Muscle layer of duodenum (tissue), 2 donors: Measurements from ENCODE around the gene CUEDC1.

ENCODE experiments used
- H3K27ac ChIP-seq: one replicate; pipeline ENCODE4 v1.7.0; 2013; ENCODE audit warnings: mild to moderate bottlenecking, low read length
- H3K27me3 ChIP-seq: one replicate; pipeline ENCODE4 v1.7.0; 2013; ENCODE audit warnings: low read depth, mild to moderate bottlenecking, control low read depth, low read length
- H3K36me3 ChIP-seq, 2 donors: one replicate each; pipeline ENCODE4 v1.7.0; 2013; ENCODE audit warnings: low read length in 2 of 2, control low read depth in 1 of 2, mild to moderate bottlenecking in 1 of 2; ENCODE audit not compliant: insufficient read depth in 2 of 2, control insufficient read depth in 1 of 2
- H3K4me1 ChIP-seq, 2 donors: one replicate each; pipeline ENCODE4 v1.7.0; 2013; ENCODE audit warnings: low read length in 2 of 2, mild to moderate bottlenecking in 2 of 2, control low read depth in 1 of 2, moderate library complexity in 1 of 2; ENCODE audit not compliant: insufficient read depth in 2 of 2, control insufficient read depth in 1 of 2
- H3K4me3 ChIP-seq, 2 donors: one replicate each; pipeline ENCODE4 v1.7.0; 2013; ENCODE audit warnings: low read length in 2 of 2, low read depth in 1 of 2, mild to moderate bottlenecking in 1 of 2
- H3K9me3 ChIP-seq, 2 donors: one replicate each; pipeline ENCODE4 v1.7.0; 2013; ENCODE audit warnings: low read length in 2 of 2, control low read depth in 1 of 2, mild to moderate bottlenecking in 1 of 2; ENCODE audit not compliant: control insufficient read depth in 1 of 2
- donor health status: healthy.

The CUEDC1 gene

GRCh38 chr17:57887161-57887560 lies 68.1 kb downstream of the CUEDC1 start:
- Histone ChIP-seq H3K27me3 (no peaks in the 10 kb centered on the region), H3K9me3 (no peaks in the 10 kb centered on the region), H3K27ac (no peak overlapping the region), H3K36me3 (peaks cover 6 to 21% of the 10 kb centered on the region in 2 donors), H3K4me1 (peaks cover 16 to 34% of the 10 kb centered on the region in 2 donors), H3K4me3 (no peak overlapping the region)

DNA sequence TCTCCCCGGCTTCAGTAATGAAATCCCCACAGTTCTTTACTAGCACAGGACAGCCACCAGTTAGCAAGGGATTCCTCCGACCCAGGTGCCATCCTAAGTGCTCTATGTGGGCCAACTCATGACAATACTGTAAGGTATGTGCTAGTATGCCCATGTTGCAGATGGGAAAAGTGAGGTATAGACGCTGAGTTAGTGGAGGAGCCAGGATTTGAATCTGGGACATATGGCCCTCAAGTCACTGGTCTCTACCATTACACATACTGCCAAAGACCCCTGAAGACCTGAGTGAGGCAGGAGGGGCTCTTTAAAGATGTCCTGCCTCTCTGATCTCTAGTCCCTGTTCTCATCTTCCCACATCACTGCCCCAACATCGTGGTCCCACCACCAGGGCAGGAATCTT lies 69.2 kb downstream of the CUEDC1 start:
- peaks cover 6 to 21% of the 10 kb centered on the region in 2 donors for H3K36me3 ChIP-seq
- H3K9me3 ChIP-seq = no peaks in the 10 kb centered on the region
- H3K4me1 ChIP-seq = peaks cover 18 to 35% of the 10 kb centered on the region in 2 donors
- H3K27ac ChIP-seq = no peak overlapping the region
- H3K4me3 ChIP-seq = no peak overlapping the region
- H3K27me3 ChIP-seq = no peaks in the 10 kb centered on the region

- Histone ChIP-seq H3K4me1 (peaks cover 19 to 36% of the 10 kb centered on the region in 2 donors), H3K4me3 (no peak overlapping the region), H3K36me3 (peaks cover 6 to 21% of the 10 kb centered on the region in 2 donors), H3K27ac (no peak overlapping the region), H3K27me3 (no peaks in the 10 kb centered on the region), H3K9me3 (no peaks in the 10 kb centered on the region)
Observed at GRCh38 chr17:57885148-57885915, 69.9 kb downstream of the CUEDC1 start.

DNA sequence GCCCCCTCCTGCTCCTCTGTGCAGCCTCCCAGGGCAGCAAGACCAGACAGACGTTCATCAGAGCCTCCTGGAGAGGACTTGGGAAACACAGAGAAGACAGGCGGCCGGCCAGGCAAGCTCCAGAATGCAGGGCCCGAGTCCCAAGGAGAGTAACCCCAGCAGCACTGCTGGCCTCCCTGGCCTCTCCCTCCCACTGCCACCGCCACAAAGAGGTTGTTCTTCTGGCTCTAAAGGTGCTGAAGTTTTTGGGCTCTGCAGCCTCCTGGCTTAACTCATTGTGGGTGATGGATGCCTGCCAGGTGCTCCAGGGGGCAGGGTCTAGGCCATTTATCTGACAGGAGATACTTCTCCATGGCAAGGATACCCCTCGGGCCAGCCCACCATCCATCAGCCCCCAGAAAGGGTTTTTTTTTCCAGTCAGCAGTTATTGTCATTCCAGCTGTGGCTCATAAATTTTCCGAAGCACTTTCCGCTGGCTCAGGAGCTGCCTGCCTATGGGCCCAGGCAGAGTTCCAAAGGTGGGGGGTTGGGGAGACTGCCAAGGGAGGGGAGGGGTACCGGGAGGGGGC lies 73.3 kb downstream of the CUEDC1 start:
- H3K4me3 ChIP-seq = no peak overlapping the region
- H3K9me3 ChIP-seq = no peaks in the 10 kb centered on the region
- peaks cover 14 to 45% of the 10 kb centered on the region in 2 donors for H3K4me1 ChIP-seq
- peaks cover 16 to 34% of the 10 kb centered on the region in 2 donors for H3K36me3 ChIP-seq
- peak overlapping the region; percentile 33 for H3K27ac ChIP-seq
- no peaks in the 10 kb centered on the region for H3K27me3 ChIP-seq

DNA sequence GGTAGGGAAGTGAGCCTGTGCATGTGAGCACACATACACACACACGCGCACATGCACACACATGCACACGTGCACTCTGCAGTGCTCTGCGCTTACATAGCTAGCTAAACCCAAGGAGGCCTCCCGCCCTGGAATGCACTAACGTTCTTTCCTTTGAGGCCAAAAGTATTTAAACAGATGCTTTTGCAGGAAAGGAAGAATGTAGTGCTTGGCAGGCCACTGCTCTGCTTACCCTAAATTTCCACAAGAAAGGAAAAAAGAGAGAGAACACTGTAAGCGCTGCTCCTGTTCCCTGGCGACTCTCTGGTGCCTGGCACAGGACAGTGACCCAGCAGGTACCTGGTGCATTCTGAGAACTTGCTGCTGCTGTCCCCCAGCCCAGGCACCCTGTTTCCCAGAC lies 74.1 kb downstream of the CUEDC1 start:
- peak overlapping the region; percentile 33 for H3K27ac ChIP-seq
- H3K4me1 ChIP-seq = peaks cover 14 to 49% of the 10 kb centered on the region in 2 donors
- H3K27me3 ChIP-seq = no peaks in the 10 kb centered on the region
- no peaks in the 10 kb centered on the region for H3K9me3 ChIP-seq
- H3K36me3 ChIP-seq = peaks cover 21 to 34% of the 10 kb centered on the region in 2 donors
- no peak overlapping the region for H3K4me3 ChIP-seq

DNA sequence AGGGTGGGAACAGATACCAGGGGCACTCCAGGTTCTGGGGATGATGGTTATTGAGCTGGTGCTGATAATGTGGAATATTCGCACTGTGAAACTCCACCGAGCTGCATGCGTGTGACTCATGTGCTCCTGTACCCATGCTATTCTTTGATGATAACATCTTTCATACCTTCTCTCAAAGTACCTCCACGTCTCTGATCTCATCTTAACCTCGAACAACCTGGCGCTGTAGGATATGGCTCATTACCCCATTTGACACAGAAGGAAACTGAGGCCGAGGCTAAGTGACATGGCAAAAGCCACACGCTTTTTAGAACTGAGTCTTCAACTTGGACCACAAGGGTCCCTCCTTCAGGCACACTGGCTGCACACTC lies 75.1 kb downstream of the CUEDC1 start:
- Histone ChIP-seq H3K4me1 (peaks cover 18 to 60% of the 10 kb centered on the region in 2 donors), H3K9me3 (no peaks in the 10 kb centered on the region), H3K27ac (peak overlapping the region; percentile 46), H3K4me3 (no peak overlapping the region), H3K27me3 (no peaks in the 10 kb centered on the region), H3K36me3 (peaks cover 22 to 31% of the 10 kb centered on the region in 2 donors)

DNA sequence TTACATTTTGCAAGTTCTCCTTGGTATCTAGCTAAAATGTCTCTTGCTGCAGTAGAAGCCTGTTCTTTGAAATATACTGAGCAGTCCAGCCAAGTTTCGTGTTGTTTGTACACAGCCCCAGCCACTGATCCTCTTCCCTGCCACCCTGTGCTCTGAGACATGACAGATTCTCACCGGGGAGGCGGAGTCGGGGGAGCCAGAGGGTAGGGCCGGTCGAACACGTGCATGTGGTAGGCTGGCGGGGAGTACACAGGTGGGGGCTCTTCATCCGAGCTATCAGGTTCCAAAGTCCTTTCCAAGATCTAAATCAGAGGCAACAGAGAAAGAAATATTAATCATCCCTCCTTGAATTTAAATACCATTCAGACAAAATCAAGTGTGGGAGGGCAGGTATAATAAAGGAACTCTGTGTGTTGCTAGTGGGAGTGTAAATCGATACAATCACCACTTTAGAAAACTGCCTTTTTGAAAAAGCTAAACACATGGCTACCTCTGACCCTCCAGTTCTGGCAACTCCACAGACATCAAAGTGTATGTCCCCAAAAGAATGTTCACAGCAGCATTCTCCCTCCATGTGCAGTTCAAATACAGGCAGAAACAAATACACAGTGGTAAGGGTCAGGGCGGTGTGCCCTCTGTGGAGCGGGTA lies 75.7 kb downstream of the CUEDC1 start:
- Histone ChIP-seq H3K4me3 (no peak overlapping the region), H3K27me3 (no peaks in the 10 kb centered on the region), H3K27ac (peak overlapping the region; percentile 46), H3K9me3 (no peaks in the 10 kb centered on the region), H3K4me1 (peaks cover 20 to 64% of the 10 kb centered on the region in 2 donors), H3K36me3 (peaks cover 18 to 26% of the 10 kb centered on the region in 2 donors)

DNA sequence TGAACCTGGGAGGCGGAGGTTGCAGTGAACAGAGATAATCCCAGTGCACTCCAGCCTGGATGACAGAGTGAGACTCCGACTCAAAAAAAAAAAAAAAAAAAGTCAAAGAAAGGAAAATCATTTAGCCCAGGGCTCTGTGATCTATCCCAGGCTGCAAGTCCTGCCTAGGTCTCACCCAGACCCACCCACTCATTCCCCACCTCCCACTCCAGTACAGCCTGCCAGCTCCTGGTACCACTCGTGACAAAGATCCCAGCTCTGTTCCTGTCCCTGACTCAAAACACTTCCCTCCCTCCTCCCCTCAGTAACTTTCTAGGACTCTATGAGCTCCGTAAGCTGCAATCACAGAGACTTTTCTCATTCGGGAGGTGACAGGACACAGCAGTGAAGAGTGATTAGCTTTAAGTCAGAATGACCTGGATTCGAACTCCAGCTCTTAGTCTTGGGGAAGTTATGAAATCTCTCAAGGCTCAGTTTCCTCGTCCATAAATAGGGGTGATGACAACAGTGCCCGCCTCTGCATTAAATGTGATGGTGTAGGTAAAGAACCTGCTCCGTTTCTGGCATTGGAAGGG lies 77.3 kb downstream of the CUEDC1 start:
- H3K4me1 ChIP-seq = peaks cover 36 to 80% of the 10 kb centered on the region in 2 donors
- no peaks in the 10 kb centered on the region for H3K27me3 ChIP-seq
- H3K9me3 ChIP-seq = no peaks in the 10 kb centered on the region
- H3K36me3 ChIP-seq = peaks cover 18 to 21% of the 10 kb centered on the region in 2 donors
- H3K4me3 ChIP-seq = no peak overlapping the region
- H3K27ac ChIP-seq = peak overlapping the region; percentile 30

GRCh38 chr17:57876866-57877237 lies 78.4 kb downstream of the CUEDC1 start:
- Histone ChIP-seq H3K4me1 (peaks cover 38 to 84% of the 10 kb centered on the region in 2 donors), H3K36me3 (peaks cover 18 to 21% of the 10 kb centered on the region in 2 donors), H3K27ac (no peak overlapping the region), H3K9me3 (no peaks in the 10 kb centered on the region), H3K4me3 (no peak overlapping the region), H3K27me3 (no peaks in the 10 kb centered on the region)

- Histone ChIP-seq H3K9me3 (no peaks in the 10 kb centered on the region), H3K4me3 (no peak overlapping the region), H3K27ac (peak overlapping the region; percentile 93), H3K36me3 (peaks cover 19 to 21% of the 10 kb centered on the region in 2 donors), H3K4me1 (peaks cover 34 to 84% of the 10 kb centered on the region in 2 donors), H3K27me3 (no peaks in the 10 kb centered on the region)
Observed at GRCh38 chr17:57876023-57876865, 79.0 kb downstream of the CUEDC1 start.
